GM18873 (cell line): ENCODE results near the gene HNRNPC.
"Not testable (repeated sequence)": the region's sequence is repeated elsewhere in the genome, so short reads cannot be mapped to it uniquely, and the experiment has no call there.

ENCODE experiments used
- ATAC-seq: cut with Tn5 transposase; IDR thresholded peaks from one replicate; pipeline ENCODE4 v1.9.1; 2021; ENCODE audit warnings: mild to moderate bottlenecking, moderate library complexity, moderate number of reproducible peaks; ENCODE audit not compliant: unreplicated experiment, low FRiP score

The HNRNPC gene

GRCh38 chr14:21199611-21200560 is 69.4 kb downstream of the HNRNPC start:
- no peak for ATAC-seq

GRCh38 chr14:21197418-21198205 is 71.6 kb downstream of the HNRNPC start:
- no peak for ATAC-seq

GRCh38 chr14:21194597-21194996 is 74.6 kb downstream of the HNRNPC start:
- ATAC-seq = no peak

GRCh38 chr14:21192875-21193535 is 76.2 kb downstream of the HNRNPC start:
- ATAC-seq = no peak

- no peak for ATAC-seq
Observed at GRCh38 chr14:21192447-21192822, 76.8 kb downstream of the HNRNPC start.

- peak; percentile 88 for ATAC-seq
Observed at GRCh38 chr14:21191809-21192446, 77.3 kb downstream of the HNRNPC start.

- no peak for ATAC-seq
Observed at GRCh38 chr14:21191261-21191808, 77.9 kb downstream of the HNRNPC start.

GRCh38 chr14:21185491-21185890 is 83.8 kb downstream of the HNRNPC start:
- no peak for ATAC-seq

GRCh38 chr14:21184254-21184653 is 85.0 kb downstream of the HNRNPC start:
- ATAC-seq = no peak

GRCh38 chr14:21182166-21182565 is 87.1 kb downstream of the HNRNPC start:
- ATAC-seq = no peak

GRCh38 chr14:21171128-21171527 is 98.1 kb downstream of the HNRNPC start:
- ATAC-seq = no peak

GRCh38 chr14:21169573-21169972 is 99.7 kb downstream of the HNRNPC start:
- ATAC-seq = no peak

- ATAC-seq = no peak
Observed at GRCh38 chr14:21168055-21168454, 101.2 kb downstream of the HNRNPC start.

- ATAC-seq = not testable (repeated sequence)
Observed at GRCh38 chr14:21165670-21166069, 103.6 kb downstream of the HNRNPC start.

- not testable (repeated sequence) for ATAC-seq
Observed at GRCh38 chr14:21165002-21165605, 104.1 kb downstream of the HNRNPC start.

- ATAC-seq = no peak
Observed at GRCh38 chr14:21163871-21164291, 105.4 kb downstream of the HNRNPC start.

GRCh38 chr14:21162081-21162480 is 107.2 kb downstream of the HNRNPC start:
- ATAC-seq = no peak

- no peak for ATAC-seq
Observed at GRCh38 chr14:21160061-21160610, 109.1 kb downstream of the HNRNPC start.
